Right forelimb (tissue), 1 donor: ENCODE results near the gene NSRP1.
"Not testable (repeated sequence)": the region's sequence is repeated elsewhere in the genome, so short reads cannot be mapped to it uniquely, and the experiment has no call there.

Experiments used
- DNase-seq: peaks from one replicate; pipeline ENCODE4 v3.0.0-alpha.2; 2018

Gene NSRP1

DNA sequence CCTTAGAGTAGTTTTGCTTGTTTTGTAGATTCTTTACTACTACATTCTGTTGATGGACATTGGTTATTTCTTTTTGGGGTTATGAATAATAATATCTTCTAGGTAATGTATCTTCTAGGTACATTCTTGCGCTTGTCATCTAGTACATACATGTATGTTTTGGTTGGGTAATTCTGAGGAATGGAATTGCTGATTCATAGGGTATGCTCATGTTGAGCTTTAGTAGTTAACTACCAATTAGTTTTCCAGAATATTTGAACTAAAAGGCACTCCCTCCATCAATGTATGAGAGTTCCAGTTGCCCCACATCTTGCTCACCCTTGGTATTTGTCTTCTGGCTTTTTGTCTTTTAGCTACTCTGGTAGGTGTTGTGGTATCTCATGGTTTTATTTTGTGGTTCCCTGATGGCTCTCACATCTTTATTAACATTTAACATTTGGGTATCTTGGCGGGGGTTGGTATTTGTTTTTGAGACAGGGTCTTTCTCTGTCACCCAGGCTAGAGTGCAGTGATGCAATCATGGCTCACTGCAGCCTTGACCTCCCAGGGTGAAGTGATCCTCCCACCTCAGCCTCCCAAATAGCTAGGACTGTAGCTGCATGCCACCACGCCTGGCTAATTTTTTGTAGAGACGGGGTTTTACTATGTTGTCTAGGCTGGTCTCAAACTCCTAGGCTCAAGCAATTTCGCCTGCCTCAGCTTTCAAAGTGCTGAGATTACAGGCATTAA lies 71.8 kb downstream of the NSRP1 start:
- DNase-seq = no peak

DNA sequence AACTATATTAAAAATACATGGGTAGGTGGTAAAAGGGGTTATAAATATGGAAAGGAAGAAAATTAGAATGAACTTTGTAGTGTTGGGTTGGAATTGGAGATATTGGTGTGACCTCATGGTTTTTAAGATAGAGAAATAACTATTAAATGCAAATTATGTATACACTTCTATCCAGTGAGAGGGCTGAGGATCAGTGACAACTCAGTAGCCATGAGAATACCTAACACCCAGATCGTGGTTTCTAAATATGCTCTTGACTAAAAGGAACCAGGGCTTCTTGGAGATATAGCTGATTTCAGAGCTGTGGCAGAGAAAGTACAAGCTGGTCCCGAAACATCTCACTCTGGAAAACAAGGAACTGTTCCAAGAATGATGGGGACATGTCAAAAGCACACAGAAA lies 74.5 kb downstream of the NSRP1 start:
- no peak for DNase-seq

DNA sequence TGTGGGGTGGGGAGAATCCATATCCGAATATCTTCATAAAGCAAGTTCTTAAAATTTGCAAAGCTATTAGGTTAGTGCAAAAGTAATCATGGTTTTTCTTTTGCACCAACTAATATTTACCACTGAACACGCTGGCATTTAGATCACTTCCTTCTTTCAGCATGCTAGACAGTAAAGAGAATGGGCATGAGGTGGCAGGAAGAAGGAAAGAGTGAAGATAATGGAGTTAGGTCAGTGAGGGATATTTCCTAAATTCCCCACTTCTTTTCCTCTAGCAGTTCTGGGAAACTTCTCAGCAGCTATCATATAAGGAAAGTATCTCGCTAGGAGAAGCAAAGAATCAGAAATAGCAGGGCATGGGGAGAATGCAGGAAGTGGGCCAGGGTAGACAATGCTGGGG lies 79.9 kb downstream of the NSRP1 start:
- no peak for DNase-seq

DNA sequence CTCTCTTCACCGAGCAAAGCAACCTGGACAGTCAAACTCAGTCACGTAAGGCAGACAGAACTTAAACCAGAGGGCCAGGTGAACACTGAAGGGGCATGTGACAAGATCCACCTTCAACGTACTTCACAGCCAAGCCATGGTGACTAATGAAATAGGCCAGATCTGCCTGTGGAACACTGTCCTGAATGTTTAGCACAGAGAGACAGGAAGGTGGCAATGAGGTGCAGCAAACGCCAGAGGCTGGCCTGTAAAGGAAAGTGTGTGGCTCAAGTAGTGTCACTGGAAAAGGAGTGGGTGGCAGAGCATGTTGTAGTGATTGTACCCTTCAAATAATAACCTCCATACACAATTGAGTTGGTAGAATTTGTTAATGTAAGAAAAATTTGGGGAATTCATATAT lies 80.8 kb downstream of the NSRP1 start:
- no peak for DNase-seq

DNA sequence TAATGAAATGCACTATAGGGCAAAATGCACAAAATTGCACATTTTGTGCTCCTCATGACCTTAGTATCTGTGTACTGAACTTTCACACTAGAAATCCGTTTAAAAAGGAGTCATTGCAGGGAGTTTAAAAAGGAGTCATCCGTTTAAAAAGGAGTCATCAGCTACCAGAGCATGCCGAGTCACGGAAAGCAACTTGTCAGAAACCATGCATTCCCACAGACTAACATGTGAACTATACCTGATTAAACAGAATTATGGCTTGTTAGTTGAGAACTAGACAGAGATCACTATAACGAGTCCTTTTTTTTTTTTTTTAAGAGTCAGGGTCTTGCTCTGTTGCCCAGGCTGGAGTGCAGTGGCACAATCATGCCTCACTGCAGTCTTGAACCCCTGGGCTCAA lies 83.0 kb downstream of the NSRP1 start:
- no peak for DNase-seq

DNA sequence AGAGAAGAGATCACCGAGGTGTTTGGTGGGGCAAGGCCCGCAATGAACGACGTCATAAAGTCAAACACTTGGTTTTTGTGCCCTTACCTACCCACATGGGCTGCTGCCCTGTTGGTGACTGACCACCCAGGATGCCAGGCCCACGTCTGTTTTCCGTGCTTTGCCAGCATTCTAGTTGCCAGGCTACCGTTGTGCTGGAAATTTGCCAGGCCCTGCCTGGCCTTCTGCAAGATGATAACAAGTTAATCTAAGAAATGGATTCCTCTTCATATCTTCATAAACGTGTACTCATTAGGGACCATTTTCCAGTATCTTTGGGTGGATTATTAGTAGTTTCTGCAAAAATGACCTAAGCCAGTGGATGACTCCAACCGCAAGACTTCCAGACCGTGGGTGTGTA lies 83.5 kb downstream of the NSRP1 start:
- DNase-seq = no peak

DNA sequence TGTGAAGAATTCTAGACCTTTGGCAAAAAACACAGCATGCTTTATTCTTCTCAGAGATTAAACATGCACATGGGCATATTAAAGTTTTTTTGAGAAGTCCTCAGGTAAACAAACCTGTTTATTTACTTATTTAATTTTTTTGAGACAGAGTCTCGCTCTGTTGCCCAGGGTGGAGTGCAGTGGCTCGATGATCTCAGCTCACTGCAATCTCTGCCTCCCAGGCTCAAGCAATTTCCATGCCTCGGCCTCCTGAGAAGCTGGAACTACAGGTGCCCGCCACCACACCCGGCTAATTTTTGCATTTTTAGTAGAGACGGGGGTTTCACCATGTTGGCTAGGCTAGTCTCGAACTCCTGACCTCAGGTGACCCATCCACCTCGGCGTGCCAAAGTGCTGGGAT lies 84.0 kb downstream of the NSRP1 start:
- not testable (repeated sequence) for DNase-seq

DNA sequence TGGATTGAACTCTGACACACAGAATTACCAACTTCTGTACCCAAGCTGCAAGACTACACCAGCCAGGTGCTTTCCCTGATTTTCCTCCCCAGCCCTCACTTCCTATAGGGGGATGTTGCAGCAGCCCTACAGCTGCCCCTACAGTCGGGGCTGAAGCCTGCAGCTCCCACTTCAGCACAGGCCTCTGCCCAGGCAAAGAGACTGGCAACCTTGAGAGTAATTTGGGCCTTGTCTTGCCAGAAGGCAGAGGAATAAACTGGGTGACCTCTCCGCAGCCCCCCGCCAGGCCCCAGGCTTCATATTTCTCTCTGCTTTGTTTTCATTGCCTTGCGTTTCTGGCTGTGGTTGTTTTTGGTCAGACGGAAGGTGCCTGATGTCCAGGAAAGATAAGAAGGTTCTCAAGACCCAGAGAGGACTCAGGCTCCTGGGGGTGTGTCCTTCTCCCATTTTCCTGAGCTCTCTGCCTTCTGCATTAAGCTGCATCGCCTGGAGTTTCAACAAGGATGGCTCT lies 86.9 kb downstream of the NSRP1 start:
- DNase-seq = no peak

DNA sequence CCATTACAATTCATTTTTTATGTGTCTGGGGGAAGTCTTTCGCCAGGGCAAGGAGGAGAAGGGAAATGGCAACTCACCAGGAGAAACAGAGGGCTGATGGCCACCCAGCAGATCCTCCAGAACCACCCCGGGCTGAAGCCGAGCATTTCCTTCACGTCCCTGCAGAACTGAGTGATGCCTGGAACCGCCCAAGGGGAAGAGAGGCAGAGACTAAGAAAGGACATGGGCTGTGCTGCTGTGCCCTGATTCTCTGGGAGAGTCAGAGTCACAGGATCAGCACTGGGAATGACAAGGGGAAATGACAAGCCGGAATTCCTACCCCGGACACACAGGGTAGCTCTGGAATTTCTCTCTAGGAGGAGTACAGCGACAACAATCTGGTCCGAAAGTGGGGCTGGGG lies 91.0 kb downstream of the NSRP1 start:
- DNase-seq = no peak

DNA sequence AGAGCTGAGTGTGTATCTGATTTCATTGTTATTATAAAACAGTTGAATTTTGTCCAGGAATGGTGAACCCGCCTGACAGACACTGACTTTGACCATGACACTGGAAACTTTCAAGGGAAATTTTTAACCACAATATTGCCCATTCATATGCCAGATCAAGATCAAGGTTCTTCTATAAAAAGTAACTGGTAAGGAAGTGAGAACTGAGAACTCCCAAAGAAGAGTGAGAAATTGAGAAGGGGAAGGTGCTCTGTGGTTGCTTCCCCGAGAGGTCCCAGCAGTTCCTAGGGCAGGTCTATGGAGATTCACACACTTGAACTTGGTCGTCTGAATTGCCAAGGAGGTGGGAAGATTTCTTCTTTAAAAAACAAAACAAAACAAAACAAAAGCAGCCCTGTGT lies 91.6 kb downstream of the NSRP1 start:
- no peak for DNase-seq

DNA sequence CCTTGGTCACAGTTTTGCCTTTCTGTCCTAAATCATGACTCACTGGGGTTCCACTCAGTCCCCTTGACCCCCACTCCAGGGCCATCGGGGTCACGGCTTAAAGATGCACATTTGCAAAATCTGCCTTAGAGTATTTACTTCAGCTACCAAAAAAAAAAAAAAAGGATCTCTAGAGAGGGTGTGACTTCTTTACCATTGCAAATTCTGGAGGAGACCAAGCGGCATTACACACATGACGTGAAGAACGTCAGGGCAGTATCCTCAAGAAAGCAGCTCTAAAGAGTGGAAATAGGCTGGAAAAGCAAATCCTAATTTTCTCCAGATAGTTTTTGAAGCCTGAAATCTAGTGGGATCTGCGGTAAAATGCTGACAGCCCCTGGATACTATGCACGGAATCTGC lies 93.3 kb downstream of the NSRP1 start:
- DNase-seq = no peak

DNA sequence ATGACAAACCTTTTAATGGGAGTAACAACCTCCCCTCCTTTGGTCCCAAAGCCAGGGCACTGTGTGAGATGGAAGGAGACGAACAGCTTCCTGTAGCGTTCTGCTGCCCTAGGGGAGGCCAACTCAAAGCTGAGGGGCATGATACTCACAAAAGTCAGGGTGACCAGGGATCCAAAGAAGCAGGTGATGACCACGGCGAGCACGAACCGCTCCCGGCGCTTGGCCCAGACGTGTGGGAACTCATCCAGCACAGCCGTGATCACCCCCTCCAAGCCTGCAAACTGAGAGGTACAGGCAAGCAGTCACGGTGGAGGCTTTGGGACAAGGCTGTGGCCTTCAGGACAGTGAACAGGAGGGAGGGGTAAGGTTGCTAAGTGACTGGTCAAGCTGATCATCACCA lies 93.8 kb downstream of the NSRP1 start:
- no peak for DNase-seq

DNA sequence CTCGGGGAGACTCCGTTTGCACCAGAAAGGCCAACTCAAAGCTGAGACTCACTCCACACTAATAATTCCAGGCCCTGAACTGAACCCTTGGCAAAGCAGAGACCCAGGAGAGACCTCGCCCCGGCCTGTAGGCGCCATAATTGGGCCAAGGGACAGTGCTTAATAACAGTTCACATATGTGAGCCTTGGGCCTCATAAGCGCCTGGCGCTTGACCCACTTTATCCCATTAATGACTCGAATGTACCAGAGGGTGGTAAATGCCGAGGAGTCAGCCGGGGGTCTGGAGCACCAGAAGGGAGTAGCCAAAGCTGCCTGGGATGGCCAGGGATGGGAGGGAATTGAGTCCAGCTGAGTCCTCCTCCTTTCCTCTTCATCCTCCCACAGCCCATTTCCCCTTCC lies 94.3 kb downstream of the NSRP1 start:
- DNase-seq = no peak

DNA sequence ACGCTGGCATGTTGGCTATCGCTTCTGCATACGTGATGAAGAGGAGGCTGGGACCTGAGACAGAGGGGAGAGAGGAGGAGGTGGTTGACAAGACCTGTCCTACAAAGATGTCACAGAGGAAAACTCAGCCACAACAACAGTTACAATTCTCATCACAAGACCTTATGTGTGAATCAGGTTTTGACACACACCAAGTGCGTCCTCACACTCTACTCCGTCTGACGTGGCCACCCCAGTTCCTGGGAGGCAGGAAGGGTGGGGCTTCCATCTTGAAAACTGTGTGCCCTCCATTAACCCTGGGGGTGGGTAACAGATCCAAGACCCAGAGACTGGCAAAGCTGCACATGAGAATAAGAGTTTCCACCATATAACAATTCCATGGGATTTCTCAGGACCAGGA lies 94.8 kb downstream of the NSRP1 start:
- DNase-seq = no peak

DNA sequence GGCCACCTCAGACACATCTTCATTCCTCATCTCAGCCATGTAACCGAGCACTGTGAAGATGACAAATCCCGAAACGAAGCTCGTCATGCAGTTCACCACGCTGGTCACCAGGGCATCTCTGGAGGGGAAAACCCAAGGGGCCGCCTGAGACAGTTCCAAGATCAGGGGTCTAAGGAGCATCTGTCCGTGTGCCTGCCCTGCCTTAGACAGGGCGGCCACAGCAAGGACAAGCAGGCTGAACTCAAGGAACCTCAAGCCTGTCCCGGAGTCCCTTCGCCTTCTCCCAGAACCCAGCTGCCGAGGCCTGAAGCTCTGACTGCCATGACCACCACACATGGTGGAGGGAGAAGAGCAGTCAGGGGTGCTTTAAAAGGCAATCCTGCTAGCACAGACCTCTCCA lies 96.1 kb downstream of the NSRP1 start:
- no peak for DNase-seq

DNA sequence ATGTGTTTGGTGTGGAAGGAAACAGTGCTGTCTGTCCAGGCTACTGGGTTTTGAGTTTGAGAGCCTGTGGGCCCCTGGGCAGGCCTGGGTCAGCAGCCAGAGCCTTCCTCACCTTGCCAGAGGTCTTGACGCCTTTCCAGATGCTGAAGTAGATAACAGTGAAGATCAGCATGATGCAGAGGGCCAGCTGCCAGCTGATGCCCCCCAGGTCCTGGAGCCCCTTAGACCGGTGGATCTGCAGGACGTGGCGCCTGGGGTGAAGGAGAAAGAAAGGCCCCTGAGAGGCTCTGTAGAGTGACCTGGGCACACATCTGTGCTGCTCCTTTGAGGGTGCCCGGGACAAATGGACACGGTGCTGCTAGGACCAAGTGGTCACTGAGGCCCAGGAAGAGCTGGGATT lies 100.4 kb downstream of the NSRP1 start:
- DNase-seq = no peak

DNA sequence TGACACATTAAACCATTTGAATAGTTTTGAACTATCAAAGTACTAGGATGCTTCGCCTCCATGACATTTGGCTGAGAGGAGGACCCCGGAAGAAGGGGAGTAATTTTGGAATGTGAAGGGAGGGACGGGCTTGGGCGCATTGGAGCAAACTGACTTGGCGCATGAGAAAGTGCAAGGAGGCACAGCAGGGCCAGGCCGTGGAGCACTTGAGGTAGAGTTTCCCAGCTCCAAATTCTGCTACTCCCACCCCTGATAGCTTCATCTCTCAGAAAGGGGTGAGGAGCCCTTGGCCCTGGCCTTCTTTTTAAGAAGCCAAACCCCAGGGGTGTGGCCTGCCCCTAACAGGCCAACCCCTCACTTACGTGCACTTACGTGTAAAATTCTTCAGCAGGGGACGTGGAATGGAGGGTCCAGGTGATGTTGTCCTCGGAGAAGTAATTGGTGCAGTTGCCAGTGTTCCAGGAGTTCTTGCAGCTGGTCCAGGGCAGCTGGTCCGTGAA lies 101.2 kb downstream of the NSRP1 start:
- DNase-seq = no peak

DNA sequence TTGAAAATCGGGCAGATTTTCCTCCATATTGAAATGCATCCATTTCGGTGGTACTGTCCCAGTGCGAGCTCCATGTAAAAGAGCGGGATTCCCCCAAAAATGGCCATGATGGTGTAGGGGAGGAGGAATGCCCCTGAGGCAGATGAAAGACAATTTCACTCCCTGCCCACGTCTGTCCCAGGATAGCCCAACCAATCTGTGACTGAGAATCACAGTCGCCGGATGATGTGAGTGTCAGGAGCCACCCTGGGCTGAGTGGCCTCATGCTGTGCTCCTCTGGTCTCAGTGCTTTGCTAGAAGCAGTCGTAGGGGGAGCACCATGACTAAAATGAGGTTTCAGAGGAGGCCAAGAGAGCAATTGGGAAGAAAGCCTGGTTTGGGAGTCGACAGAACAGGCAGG lies 102.2 kb downstream of the NSRP1 start:
- no peak for DNase-seq

DNA sequence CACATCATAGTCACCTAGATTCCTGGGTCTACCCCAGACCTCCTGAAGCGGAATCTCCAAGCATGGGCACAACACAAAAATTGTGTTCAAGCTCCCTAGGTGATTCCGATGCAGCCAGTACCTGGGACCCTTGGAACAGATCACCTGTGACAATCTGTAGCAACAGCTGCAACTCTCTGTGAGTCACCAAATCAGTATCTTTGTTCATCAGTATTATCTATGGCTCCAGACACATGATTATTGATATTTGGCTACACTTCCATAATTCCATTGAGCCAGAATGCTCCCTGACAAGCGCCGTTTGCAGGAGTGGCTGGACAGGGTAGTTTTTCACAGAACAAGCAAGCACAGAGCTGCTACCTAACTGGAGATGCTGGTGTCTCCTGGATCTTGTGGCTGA lies 102.7 kb downstream of the NSRP1 start:
- DNase-seq = no peak

DNA sequence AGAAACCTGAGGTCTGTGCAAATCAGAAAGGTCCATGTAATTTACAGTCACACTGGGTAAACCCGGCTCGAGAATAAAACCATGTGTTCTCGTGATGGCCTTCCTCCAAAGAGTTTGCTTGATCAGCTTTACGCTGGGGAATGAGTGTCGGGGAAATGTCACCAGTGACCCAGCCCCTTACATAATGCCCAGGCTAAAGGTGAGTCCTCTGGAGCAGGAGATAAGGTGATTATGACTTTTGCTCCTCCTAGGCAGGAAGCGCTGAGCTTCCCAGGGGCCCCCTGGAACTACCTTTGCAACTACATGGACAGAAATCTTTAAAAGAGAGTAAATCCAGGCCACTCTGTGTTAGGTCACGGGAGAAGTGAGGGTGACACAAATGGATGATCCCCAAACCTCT lies 103.2 kb downstream of the NSRP1 start:
- no peak for DNase-seq

DNA sequence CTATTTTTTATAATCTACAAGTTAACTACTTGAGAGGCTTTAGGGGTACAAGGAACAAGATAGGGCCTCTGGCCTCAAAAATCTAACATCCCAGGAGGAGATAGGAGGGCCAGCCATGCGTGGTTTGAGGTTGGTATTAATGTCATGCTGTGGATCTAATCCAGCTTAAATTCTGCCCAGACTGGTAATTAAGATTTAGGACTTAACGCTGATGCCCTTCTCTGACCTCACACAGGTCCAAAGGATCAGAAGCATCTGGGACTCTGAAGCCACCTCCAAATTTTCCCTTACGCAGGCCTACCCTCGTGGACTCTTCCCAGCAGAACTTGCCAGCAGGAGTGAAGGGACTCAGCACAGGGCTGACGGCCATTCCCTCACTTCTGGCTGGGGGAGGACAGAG lies 103.8 kb downstream of the NSRP1 start:
- no peak for DNase-seq

DNA sequence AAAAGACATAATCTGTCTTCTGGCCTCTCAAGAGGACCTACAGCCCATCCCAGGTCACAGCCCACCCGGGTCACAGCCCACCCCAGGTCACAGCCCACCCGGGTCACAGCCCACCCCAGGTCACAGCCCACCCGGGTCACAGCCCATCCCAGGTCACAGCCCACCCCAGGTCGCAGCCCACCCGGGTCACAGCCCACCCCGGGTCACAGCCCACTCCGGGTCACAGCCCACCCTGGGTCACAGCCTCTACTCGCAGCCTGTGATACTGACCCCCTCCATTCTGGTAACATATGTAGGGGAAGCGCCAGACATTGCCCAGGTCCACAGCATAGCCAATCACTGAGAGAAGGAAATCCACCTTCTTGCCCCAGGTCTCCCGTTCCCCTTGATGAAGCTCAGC lies 104.7 kb downstream of the NSRP1 start:
- no peak for DNase-seq

DNA sequence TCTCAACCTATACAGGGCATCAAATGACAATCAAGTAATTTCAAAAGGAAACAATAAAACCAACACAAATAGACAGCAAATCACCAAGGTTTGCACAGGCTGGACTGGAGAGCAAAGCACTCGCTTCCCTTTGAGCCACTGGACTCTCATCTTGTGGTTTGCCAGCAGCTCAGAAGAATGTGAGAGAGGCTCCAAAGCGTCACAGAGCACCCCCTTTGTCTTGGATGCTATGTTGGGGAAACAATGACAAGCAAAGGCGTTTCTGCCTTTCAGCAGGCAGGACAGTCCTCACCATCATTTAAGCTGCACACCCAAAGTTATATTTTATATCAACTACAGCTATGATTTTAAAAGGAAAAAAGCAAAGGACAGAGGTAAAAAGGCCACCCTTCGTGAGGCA lies 105.6 kb downstream of the NSRP1 start:
- no peak for DNase-seq

DNA sequence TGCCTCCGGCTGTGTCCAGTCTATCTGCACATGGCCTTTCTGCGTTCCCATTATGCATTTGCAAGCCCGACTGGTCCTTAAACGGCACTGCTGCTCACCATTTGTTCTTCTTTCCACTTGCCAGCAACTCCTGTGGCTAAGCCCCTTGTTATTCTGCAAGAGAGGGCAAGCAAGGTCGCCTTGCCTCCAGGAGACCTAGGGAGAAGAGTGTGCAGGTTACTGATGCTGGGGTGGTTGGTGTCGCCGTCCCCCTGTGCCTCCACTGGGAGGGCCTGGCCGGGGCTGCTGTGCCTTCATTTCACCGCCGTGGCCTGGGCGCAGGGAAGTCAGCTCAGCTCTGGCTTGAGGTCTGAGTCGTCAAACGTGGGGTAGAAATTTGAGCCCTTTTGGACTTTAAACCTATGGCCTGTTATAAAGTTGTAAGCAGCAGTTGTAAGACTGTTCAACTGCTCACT lies 106.1 kb downstream of the NSRP1 start:
- no peak for DNase-seq

DNA sequence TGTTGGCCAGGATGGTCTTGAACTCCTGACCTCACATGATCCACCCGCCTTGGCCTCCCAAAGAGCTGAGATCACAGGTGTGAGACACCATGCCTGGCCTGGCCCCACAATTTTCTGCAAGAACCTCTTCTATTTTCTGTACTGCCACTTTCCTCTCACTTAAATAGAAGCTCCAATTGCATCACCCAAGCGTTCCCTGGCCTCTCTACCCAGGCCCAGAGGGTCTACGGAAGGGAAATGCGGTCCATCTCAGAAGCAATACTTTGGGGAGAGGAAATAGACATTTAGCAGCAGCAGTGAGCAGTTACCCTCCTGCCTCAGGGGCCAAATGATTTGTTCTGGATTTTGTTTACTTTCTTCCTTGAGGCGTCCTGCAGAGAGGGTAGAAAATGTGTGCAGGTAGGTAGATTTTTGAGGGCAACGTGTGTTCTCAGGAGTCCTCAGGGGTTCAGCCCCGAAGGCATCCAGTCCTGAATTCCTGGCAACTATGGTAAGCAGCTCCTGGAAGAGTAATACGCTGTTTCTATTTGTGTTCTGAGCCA lies 107.9 kb downstream of the NSRP1 start:
- DNase-seq = no peak
